Mesenchymal stem cell (in vitro differentiated cells and primary cell): ENCODE measurements around the gene XPNPEP1.

Experiments used
- DNase-seq: peaks from one replicate; pipeline ENCODE4 v3.0.0-alpha.2; 2013
- H2AFZ ChIP-seq: one replicate; pipeline ENCODE4 v1.6.1; 2013; ENCODE audit warnings: low read depth, mild to moderate bottlenecking, control low read depth, inconsistent platforms, low read length, moderate library complexity
- H2AK5ac ChIP-seq: 2 replicates; pipeline ENCODE4 v1.6.1; 2013; ENCODE audit warnings: low read length, moderate library complexity, mild to moderate bottlenecking, inconsistent platforms; ENCODE audit not compliant: severe bottlenecking
- H2BK120ac ChIP-seq: one replicate; pipeline ENCODE4 v1.6.1; 2013; ENCODE audit warnings: low read depth, mild to moderate bottlenecking, inconsistent platforms, low read length, moderate library complexity
- H2BK12ac ChIP-seq, 2 experiments: one replicate each; pipeline ENCODE4 v1.6.1; 2013; ENCODE audit warnings: inconsistent platforms in 2 of 2, low read length in 2 of 2, mild to moderate bottlenecking in 2 of 2, moderate library complexity in 2 of 2, control low read depth in 1 of 2
- H2BK15ac ChIP-seq: one replicate; pipeline ENCODE4 v1.6.1; 2013; ENCODE audit warnings: mild to moderate bottlenecking, low read depth, inconsistent platforms; ENCODE audit not compliant: poor library complexity, severe bottlenecking
- H2BK5ac ChIP-seq: 2 replicates; pipeline ENCODE4 v1.6.1; 2013; ENCODE audit warnings: low read depth, mild to moderate bottlenecking, low read length, control low read depth, inconsistent platforms; ENCODE audit not compliant: poor library complexity, severe bottlenecking
- H3K14ac ChIP-seq, 2 experiments: one replicate each; pipeline ENCODE4 v1.6.1; 2013; ENCODE audit warnings: inconsistent platforms in 2 of 2, low read length in 2 of 2, control low read depth in 1 of 2, mild to moderate bottlenecking in 1 of 2, moderate library complexity in 1 of 2
- H3K18ac ChIP-seq, 2 experiments: one replicate each; pipeline ENCODE4 v1.6.1; 2013; ENCODE audit warnings: inconsistent platforms in 2 of 2, low read length in 2 of 2, control low read depth in 1 of 2, low read depth in 1 of 2, mild to moderate bottlenecking in 1 of 2
- H3K23ac ChIP-seq, 2 experiments: one replicate each; pipeline ENCODE4 v1.6.1; 2013; ENCODE audit warnings: inconsistent platforms in 2 of 2, low read length in 2 of 2, mild to moderate bottlenecking in 2 of 2, moderate library complexity in 2 of 2, control low read depth in 1 of 2
- H3K27ac ChIP-seq: 2 replicates; pipeline ENCODE4 v1.5.1; 2013; ENCODE audit warnings: mild to moderate bottlenecking, moderate library complexity, low read length, control low read depth, inconsistent platforms; ENCODE audit not compliant: poor library complexity, severe bottlenecking
- H3K27me3 ChIP-seq, 2 experiments: 2 replicates each; pipeline versions ENCODE4 v1.6.1 to v1.7.0; 2013; ENCODE audit warnings: low read length in 2 of 2, mild to moderate bottlenecking in 2 of 2, moderate library complexity in 2 of 2, control low read depth in 1 of 2, inconsistent platforms in 1 of 2; ENCODE audit not compliant: control insufficient read depth in 1 of 2, insufficient read depth in 1 of 2
- H3K36me3 ChIP-seq, 2 experiments: 2 replicates each; pipeline versions ENCODE4 v1.6.1 to v1.7.0; 2013; ENCODE audit warnings: low read length in 2 of 2, control low read depth in 1 of 2, inconsistent platforms in 1 of 2, low read depth in 1 of 2, mild to moderate bottlenecking in 1 of 2; ENCODE audit not compliant: insufficient read depth in 2 of 2, control insufficient read depth in 1 of 2
- H3K4ac ChIP-seq, 2 experiments: one replicate each; pipeline ENCODE4 v1.6.1; 2013; ENCODE audit warnings: inconsistent platforms in 2 of 2, low read length in 2 of 2, mild to moderate bottlenecking in 2 of 2, moderate library complexity in 2 of 2, control low read depth in 1 of 2, low read depth in 1 of 2
- H3K4me1 ChIP-seq: 2 replicates; pipeline ENCODE4 v1.6.1; 2013; ENCODE audit warnings: low read depth, low read length, control low read depth; ENCODE audit not compliant: control insufficient read depth, insufficient read depth
- H3K4me2 ChIP-seq: 2 replicates; pipeline ENCODE4 v1.6.1; 2013; ENCODE audit warnings: low read length, mild to moderate bottlenecking, inconsistent platforms; ENCODE audit not compliant: poor library complexity, severe bottlenecking
- H3K4me3 ChIP-seq, 2 experiments: 2 replicates each; pipeline versions ENCODE4 v1.5.1 to v1.7.0; 2013; ENCODE audit warnings: low read length in 2 of 2, mild to moderate bottlenecking in 2 of 2, control low read depth in 1 of 2, low read depth in 1 of 2; ENCODE audit not compliant: insufficient read depth in 1 of 2
- H3K79me1 ChIP-seq: replicated peaks from 2 replicates; pipeline ENCODE4 v1.6.1; 2013; ENCODE audit warnings: mild to moderate bottlenecking, control low read depth, low read length, inconsistent platforms; ENCODE audit not compliant: poor library complexity, severe bottlenecking
- H3K9ac ChIP-seq: 2 replicates; pipeline ENCODE4 v1.7.0; 2013; ENCODE audit warnings: mild to moderate bottlenecking, low read length, moderate library complexity
- H3K9me3 ChIP-seq: 2 replicates; pipeline ENCODE4 v1.7.0; 2013; ENCODE audit warnings: mild to moderate bottlenecking, low read length; ENCODE audit not compliant: control insufficient read depth
- H4K8ac ChIP-seq: one replicate; pipeline ENCODE4 v1.6.1; 2013; ENCODE audit warnings: inconsistent platforms, mild to moderate bottlenecking, low read length, moderate library complexity
- H4K91ac ChIP-seq: one replicate; pipeline ENCODE4 v1.6.1; 2013; ENCODE audit warnings: mild to moderate bottlenecking, low read length, inconsistent platforms
- WGBS: methylation state at CpG from one replicate; pipeline ENCODE4 v1.1.7; 2013; ENCODE audit warnings: mixed read lengths; 5-methylcytosine and 5-hydroxymethylcytosine counted together

Gene XPNPEP1

GRCh38 chr10:109882251-109883057 is 40.9 kb downstream of the XPNPEP1 start:
- Histone ChIP-seq H2BK120ac (no peak overlapping the region), H2BK15ac (no peak overlapping the region), H3K4me2 (no peak overlapping the region), H4K8ac (no peak overlapping the region), H3K4me3 (no peak overlapping the region), H2AK5ac (no peak overlapping the region), H3K27ac (no peak overlapping the region), H3K36me3 (peaks cover 43 to 75% of the 10 kb centered on the region in 2 experiments), H3K14ac (no peak overlapping the region), H2BK5ac (no peak overlapping the region), H2AFZ (no peak overlapping the region), H3K79me1 (peaks cover 41% of the 10 kb centered on the region), H3K9ac (no peak overlapping the region), H3K27me3 (no peaks in the 10 kb centered on the region), H3K4me1 (peaks cover 16% of the 10 kb centered on the region), H3K18ac (no peak overlapping the region), H3K4ac (no peak overlapping the region), H2BK12ac (no peak overlapping the region), H4K91ac (no peak overlapping the region), H3K9me3 (no peaks in the 10 kb centered on the region), H3K23ac (no peak overlapping the region)
- DNase-seq = no peak
- 96% methylated on average over 6 of the region's 8 CpGs for WGBS

- 100% methylated on average over 1 of the region's 1 CpG for WGBS
- Histone ChIP-seq H3K4me2 (no peak overlapping the region), H3K79me1 (peaks cover 36% of the 10 kb centered on the region), H3K4me1 (peaks cover 9% of the 10 kb centered on the region), H2AFZ (no peak overlapping the region), H3K4me3 (no peak overlapping the region), H4K91ac (no peak overlapping the region), H2BK15ac (no peak overlapping the region), H2BK120ac (no peak overlapping the region), H2BK5ac (no peak overlapping the region), H3K27ac (no peak overlapping the region), H3K18ac (no peak overlapping the region), H3K27me3 (no peaks in the 10 kb centered on the region), H3K14ac (no peak overlapping the region), H3K9ac (no peak overlapping the region), H3K36me3 (peaks cover 46 to 77% of the 10 kb centered on the region in 2 experiments), H3K4ac (no peak overlapping the region), H3K23ac (no peak overlapping the region), H3K9me3 (no peaks in the 10 kb centered on the region), H4K8ac (no peak overlapping the region), H2BK12ac (no peak overlapping the region), H2AK5ac (no peak overlapping the region)
- no peak for DNase-seq
Measured at GRCh38 chr10:109881769-109882057, 41.6 kb downstream of the XPNPEP1 start.

- DNase-seq = no peak
- Histone ChIP-seq H3K27ac (no peak overlapping the region), H2BK12ac (no peak overlapping the region), H3K4me3 (no peak overlapping the region), H3K4me1 (peaks cover 5% of the 10 kb centered on the region), H2BK120ac (no peak overlapping the region), H2BK15ac (no peak overlapping the region), H3K36me3 (peaks cover 47 to 78% of the 10 kb centered on the region in 2 experiments), H4K8ac (no peak overlapping the region), H3K23ac (no peak overlapping the region), H2BK5ac (no peak overlapping the region), H4K91ac (no peak overlapping the region), H2AFZ (no peak overlapping the region), H3K18ac (no peak overlapping the region), H3K14ac (no peak overlapping the region), H3K9me3 (no peaks in the 10 kb centered on the region), H3K4me2 (no peak overlapping the region), H3K27me3 (no peaks in the 10 kb centered on the region), H2AK5ac (no peak overlapping the region), H3K79me1 (peaks cover 35% of the 10 kb centered on the region), H3K4ac (no peak overlapping the region), H3K9ac (no peak overlapping the region)
- WGBS = 88% methylated on average over 8 of the region's 8 CpGs
Measured at GRCh38 chr10:109880886-109881768, 42.2 kb downstream of the XPNPEP1 start.

GRCh38 chr10:109877546-109877945 is 45.8 kb downstream of the XPNPEP1 start:
- no peaks in the 10 kb centered on the region for H3K9me3 ChIP-seq
- no peak overlapping the region for H2BK15ac ChIP-seq
- H3K9ac ChIP-seq = no peak overlapping the region
- no peak overlapping the region for H2BK120ac ChIP-seq
- H3K4me1 ChIP-seq = peaks cover 2% of the 10 kb centered on the region
- no peak overlapping the region for H3K14ac ChIP-seq
- no peak for DNase-seq
- no peak overlapping the region for H2AK5ac ChIP-seq
- H2BK12ac ChIP-seq = no peak overlapping the region
- H3K27ac ChIP-seq = no peak overlapping the region
- H3K4me2 ChIP-seq = no peak overlapping the region
- H3K27me3 ChIP-seq = no peaks in the 10 kb centered on the region
- no peak overlapping the region for H3K18ac ChIP-seq
- peaks cover 23% of the 10 kb centered on the region for H3K79me1 ChIP-seq
- H3K23ac ChIP-seq = no peak overlapping the region
- no peak overlapping the region for H2AFZ ChIP-seq
- H4K8ac ChIP-seq = no peak overlapping the region
- peaks cover 52 to 88% of the 10 kb centered on the region in 2 experiments for H3K36me3 ChIP-seq
- H2BK5ac ChIP-seq = no peak overlapping the region
- no peak overlapping the region for H3K4ac ChIP-seq
- 99% methylated on average over 6 of the region's 6 CpGs for WGBS
- no peak overlapping the region for H3K4me3 ChIP-seq
- H4K91ac ChIP-seq = no peak overlapping the region
